HG03064 (cell line): ENCODE results near the gene GAS2L1.

Source experiments
- ATAC-seq: cut with Tn5 transposase; IDR thresholded peaks from one replicate; pipeline ENCODE4 v1.9.1; 2021; ENCODE audit warnings: low read depth; ENCODE audit not compliant: unreplicated experiment

The GAS2L1 gene

GRCh38 chr22:29308148-29308790 is 1.8 kb downstream of the GAS2L1 start:
- no peak for ATAC-seq

DNA sequence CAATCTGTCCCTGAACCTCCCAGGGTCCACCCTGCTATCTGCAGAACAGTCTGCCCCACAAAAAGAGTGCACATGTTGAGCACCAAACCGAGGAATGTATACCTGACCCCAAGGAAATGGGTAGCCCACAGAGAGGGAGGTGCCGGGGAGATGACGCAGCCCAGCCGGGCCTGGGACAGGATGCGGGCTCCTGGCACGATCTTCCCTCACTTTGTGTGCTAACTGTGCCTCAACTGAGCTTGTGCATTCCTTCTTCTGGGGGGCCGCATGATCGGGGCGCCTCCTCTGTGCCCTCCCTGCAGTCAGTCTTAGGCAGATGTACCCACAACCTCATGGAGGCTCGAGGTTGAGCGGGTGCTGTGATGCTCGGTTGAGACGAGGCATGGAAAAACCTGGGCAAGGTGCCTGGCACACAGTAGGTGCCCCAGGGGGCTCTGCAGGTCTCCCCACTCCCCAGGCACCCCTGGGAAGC is 2.4 kb downstream of the GAS2L1 start:
- no peak for ATAC-seq

GRCh38 chr22:29309332-29310064 is 3.0 kb downstream of the GAS2L1 start:
- ATAC-seq = no peak

- no peak for ATAC-seq
Measured at GRCh38 chr22:29310065-29310862, 3.8 kb downstream of the GAS2L1 start.

GRCh38 chr22:29310863-29311339 is 4.5 kb downstream of the GAS2L1 start:
- ATAC-seq = no peak

DNA sequence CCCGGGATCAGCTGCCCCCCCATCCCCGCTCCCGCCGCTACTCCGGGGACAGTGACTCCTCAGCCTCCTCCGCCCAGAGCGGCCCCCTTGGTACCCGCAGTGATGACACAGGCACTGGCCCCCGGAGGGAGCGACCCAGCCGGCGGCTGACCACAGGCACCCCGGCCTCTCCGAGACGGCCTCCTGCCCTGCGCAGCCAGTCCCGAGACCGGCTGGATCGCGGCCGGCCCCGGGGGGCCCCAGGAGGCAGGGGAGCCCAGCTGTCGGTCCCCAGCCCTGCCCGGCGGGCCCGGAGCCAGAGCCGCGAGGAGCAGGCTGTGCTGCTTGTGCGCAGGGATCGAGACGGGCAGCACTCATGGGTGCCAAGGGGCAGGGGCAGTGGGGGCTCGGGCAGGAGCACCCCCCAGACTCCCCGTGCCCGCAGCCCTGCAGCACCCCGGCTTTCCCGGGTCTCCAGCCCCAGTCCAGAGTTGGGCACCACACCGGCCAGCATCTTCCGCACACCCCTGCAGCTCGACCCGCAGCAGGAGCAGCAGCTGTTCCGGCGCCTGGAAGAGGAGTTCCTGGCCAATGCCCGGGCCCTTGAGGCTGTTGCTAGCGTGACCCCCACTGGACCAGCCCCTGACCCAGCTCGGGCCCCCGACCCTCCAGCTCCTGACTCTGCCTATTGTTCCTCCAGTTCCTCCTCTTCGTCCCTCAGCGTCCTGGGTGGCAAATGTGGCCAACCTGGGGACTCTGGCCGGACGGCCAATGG is 5.2 kb downstream of the GAS2L1 start:
- ATAC-seq = no peak

DNA sequence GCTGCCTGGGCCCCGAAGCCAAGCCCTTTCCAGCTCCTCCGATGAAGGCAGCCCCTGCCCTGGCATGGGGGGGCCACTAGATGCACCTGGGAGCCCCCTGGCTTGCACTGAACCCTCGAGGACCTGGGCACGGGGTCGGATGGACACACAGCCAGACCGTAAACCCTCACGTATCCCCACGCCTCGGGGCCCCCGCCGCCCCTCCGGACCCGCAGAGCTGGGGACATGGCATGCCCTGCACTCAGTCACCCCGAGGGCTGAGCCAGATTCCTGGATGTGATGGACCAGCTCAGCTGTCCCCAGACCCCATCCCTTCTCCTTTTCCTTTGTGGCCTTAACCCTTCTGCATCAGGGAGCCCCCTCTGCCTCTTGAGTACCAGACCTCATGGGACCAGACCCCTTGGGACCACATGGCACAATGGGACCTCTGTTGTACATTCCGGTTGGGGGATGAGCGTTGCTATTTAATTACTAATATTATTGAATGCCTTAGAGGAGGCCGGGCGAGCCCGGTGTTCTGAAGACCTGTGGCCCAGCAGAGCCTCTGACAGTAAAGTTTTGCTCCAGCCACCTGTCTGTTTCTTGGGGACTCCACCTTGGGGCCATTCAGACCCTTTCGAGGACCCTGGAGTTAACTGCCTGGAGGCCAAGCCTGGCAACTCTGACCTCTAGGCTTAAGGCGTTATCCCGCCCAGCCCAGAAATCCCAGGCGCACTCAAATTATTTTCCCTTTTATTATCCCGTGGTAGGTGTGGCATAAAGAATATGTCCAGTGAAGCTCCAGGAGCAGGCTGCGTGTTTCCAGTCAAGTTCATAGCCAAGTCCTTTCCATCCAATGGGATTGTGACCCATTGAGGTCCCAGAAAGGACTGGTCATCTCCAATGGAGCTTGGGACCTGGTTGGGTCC is 6.0 kb downstream of the GAS2L1 start:
- no peak for ATAC-seq

GRCh38 chr22:29313126-29313575 is 6.7 kb downstream of the GAS2L1 start:
- ATAC-seq = no peak

GRCh38 chr22:29313576-29314466 is 7.4 kb downstream of the GAS2L1 start:
- no peak for ATAC-seq

DNA sequence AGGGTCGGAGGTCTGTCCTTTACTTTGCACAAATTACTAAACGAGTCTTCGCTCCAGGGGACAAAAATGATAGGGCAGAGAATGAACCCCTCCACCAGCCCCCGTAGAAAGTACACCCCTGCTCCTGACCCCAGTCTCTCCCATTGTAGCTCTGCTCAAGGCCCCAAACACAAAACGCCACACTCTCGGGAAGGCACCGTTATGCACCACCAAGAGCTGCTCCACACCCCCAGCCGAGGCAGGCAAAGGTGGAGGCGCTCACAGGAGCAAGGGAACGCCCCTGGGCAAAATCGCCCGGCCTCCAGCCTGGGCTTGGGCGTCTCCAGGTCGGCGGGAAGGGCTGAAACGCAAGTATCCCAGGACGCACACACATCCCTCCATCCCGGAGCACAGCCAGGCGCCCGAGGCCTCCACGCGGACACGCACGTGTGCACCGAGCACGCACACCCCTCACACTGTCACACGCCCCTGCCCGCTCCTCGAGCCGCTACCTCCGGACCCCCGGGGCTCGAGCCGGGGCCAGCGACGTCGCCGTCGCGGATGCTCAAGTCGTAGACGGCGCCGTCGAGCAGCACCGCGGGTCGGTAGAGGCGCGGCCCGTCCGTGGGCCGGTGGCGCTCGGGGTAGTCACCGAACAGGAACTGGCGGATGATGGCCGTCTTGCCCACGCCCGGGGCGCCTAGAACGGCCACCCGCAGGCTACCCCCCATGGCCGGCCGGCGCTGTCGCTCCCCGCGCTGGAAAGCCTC is 8.3 kb downstream of the GAS2L1 start:
- no peak for ATAC-seq

DNA sequence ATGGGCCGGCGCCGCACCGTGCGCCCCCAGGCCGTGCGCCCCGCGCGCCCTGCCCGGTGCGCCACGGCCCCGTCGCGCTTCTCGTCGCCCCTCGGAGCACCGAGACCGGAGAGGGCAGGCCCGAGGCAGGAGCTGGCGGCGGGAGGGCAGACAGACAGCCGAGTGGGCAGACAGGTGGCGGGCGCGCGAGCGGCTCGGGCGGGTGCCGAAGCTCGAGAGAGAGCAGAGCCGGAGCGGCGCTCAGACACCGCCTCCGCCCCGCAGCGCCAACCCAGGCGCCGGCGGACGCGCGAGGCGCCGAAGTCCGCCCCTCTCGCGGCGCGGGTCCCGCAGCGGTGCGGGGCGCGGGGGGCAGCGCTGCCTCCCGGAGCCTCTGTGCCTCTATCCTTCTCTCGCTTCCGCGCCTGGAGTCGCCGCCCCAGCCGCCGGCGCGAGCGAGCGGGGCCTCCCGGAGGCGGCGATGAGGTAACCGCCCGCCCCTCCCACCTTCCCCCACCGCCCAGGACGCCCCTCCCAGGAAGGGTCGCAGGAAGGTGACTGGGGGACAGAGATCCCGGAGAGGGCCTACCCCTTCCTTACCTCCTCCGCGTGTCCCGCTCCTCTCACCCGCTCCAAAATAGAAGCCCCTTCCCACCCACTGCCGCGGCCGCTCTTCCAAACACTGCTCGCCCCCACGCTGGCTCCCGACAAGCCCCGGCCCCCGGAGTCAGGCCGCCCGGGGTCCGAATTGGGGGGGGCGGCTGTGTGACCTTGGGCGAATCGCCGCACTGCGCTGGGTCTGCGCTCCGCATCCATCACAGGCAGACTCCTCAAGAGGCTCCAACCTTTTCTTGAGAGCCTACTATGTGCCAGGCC is 9.1 kb downstream of the GAS2L1 start, which contains the start of gene RASL10A:
Gene RASL10A, minus strand, starts transcription at position 412 of the 855 bp plus-strand sequence. CDS start 451 bp downstream, outside the sequence.
- ATAC-seq = no peak

DNA sequence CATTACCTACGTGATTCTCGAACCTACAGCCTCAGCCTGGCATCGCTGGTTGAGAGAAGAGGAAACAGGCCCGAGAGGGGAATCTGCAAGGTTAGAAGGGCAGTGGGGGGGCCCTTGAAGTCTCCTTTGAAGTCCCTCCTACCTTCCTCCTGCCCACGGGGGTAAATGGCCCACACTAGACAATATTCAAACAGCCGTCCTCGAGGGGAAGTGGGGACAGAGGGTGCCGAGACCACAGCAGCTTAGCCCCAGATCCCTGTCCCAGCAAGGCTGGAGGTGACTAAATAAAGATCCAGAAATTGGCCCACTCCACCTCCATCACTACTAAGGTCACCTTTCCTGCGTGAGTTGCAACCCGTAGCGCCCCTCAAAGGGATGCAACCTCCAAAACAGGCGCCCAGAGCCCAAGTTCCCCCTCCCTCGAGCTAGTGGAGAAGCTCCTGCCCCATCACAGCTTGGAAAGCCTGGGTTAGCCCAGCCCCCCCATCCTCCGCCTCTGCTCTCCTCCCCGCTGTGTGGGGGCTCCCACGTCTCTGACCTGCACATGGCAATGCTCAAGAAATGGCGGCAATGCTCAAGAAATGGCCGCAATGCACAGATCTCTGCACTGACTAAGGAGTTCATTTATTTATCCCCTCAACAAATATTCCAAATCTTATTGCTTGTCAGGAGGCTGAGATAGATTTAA is 9.8 kb downstream of the GAS2L1 start:
- ATAC-seq = no peak

GRCh38 chr22:29317827-29318454 is 11.5 kb downstream of the GAS2L1 start:
- ATAC-seq = no peak

GRCh38 chr22:29319072-29319471 is 12.6 kb downstream of the GAS2L1 start:
- ATAC-seq = no peak

GRCh38 chr22:29320546-29320945 is 14.1 kb downstream of the GAS2L1 start:
- ATAC-seq = no peak

- no peak for ATAC-seq
Measured at GRCh38 chr22:29323641-29324040, 17.2 kb downstream of the GAS2L1 start.
